GM18498 (cell line): ENCODE measurements around the gene ZBTB8A.

ENCODE experiments used
- ATAC-seq: cut with Tn5 transposase; IDR thresholded peaks from one replicate; pipeline ENCODE4 v1.9.1; 2021; ENCODE audit warnings: mild to moderate bottlenecking, moderate library complexity; ENCODE audit not compliant: unreplicated experiment

Gene ZBTB8A

DNA sequence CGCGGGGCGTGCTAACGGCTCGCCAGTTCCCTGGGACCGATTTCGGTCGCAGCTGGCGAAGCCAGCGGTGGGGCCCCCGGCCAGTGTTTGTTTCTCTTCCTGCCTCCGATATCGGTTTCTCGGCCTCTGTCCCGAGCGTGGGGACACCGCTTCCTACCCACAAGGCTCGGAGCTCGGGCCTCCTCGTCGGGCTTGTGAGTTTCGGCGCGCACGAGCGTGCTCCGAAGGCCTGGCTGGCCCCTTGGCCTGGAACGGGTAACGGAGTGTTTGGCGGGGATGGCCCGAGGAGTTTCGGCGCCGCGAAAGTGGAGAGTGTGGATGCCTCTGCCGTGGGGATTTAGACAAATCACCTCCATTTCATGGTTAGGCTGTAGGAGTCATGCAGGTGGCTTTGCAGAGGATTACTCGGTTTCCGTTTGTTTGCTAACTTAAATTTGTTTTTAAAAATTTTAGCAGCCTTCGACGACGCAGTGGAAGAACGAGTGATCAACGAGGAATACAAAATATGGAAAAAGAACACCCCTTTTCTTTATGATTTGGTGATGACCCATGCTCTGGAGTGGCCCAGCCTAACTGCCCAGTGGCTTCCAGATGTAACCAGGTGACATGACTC, 112.3 kb downstream of the ZBTB8A start:
- no peak for ATAC-seq

DNA sequence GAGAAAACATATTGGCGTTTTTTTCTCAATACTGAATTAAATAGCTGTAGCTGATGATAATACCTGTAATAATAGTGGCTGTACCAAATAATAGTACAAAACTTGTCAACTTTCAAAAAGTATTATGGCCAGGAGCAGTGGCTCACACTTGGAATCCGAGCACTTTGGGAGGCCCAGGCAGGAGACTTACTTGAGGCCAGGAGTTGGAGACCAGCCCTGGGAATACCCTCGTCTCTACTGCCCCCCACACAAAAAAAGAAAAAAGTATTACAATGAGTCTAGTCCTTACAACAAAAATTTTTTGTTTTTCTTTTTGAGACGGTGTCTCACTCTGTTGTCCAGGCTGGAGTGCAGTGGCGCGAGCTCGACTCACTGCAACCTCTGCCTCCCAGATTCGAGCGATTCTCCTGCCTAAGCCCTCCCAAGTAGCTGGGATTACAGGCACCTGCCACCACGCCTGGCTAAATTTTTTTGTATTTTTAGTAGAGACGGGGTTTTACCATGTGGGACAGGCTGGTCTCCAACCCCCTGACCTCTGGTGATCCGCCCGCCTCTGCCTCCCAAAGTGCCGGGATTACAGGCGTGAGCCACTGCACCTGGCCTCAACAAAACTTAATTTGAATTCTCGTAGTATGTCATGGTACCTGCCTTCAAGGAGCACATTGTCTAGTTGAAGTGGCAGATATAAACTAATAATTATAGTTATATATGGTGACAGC, 113.2 kb downstream of the ZBTB8A start:
- ATAC-seq, result no peak
